ENCODE data around the gene ARL4D.

DNA sequence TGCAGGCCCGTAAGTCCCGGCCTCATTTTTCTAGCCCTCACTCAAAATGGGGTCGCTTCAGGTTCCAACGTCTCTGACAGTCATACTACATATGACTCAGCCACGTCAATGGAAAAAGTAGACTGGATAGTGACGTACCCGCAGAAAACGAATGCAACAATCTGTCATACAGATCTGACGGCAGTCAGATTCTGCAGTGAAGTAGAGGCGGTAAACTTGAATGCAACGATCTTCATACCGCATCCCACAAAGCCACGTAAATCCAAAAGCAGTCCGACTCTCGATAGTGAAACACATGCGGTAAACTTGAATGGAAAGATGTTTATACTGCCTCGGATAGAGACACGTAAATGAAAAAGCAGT lies 38.4 kb upstream of the ARL4D start:
- no peak for TF ChIP-seq CTCF (conservative IDR thresholded peaks at IDR 0.05)
- TF ChIP-seq EZH2 (IDR thresholded peaks at IDR 0.05; ENCODE audit: low read depth) = no peak
